GM21737 (cell line): ENCODE results near the gene ENTPD6.

Source experiments
- ATAC-seq: cut with Tn5 transposase; IDR thresholded peaks from one replicate; pipeline ENCODE4 v1.9.1; 2021; ENCODE audit warnings: mild to moderate bottlenecking, moderate library complexity; ENCODE audit not compliant: unreplicated experiment

The ENTPD6 gene

GRCh38 chr20:25207149-25207959 lies 11.8 kb downstream of the ENTPD6 start:
- no peak for ATAC-seq

GRCh38 chr20:25207960-25208534 lies 12.5 kb downstream of the ENTPD6 start:
- ATAC-seq: no peak

GRCh38 chr20:25209400-25209799 lies 13.9 kb downstream of the ENTPD6 start:
- ATAC-seq: no peak

- ATAC-seq: no peak
Measured at GRCh38 chr20:25209911-25210310, 14.4 kb downstream of the ENTPD6 start.

GRCh38 chr20:25211273-25211672 lies 15.8 kb downstream of the ENTPD6 start:
- no peak for ATAC-seq

GRCh38 chr20:25212242-25212641 lies 16.7 kb downstream of the ENTPD6 start:
- ATAC-seq: no peak

GRCh38 chr20:25213566-25214425 lies 18.3 kb downstream of the ENTPD6 start:
- no peak for ATAC-seq

- no peak for ATAC-seq
Measured at GRCh38 chr20:25214426-25214790, 18.9 kb downstream of the ENTPD6 start.

GRCh38 chr20:25214819-25215218 lies 19.3 kb downstream of the ENTPD6 start:
- no peak for ATAC-seq

GRCh38 chr20:25215521-25215920 lies 20.0 kb downstream of the ENTPD6 start:
- ATAC-seq: no peak

GRCh38 chr20:25216199-25216945 lies 20.9 kb downstream of the ENTPD6 start:
- ATAC-seq: no peak

- ATAC-seq: no peak
Measured at GRCh38 chr20:25217161-25218108, 21.9 kb downstream of the ENTPD6 start.

- ATAC-seq: no peak
Measured at GRCh38 chr20:25218109-25218486, 22.6 kb downstream of the ENTPD6 start.

GRCh38 chr20:25218492-25218891 lies 23.0 kb downstream of the ENTPD6 start:
- ATAC-seq: no peak

GRCh38 chr20:25219365-25219764 lies 23.9 kb downstream of the ENTPD6 start:
- ATAC-seq: no peak

GRCh38 chr20:25220021-25220730 lies 24.7 kb downstream of the ENTPD6 start:
- no peak for ATAC-seq

- no peak for ATAC-seq
Measured at GRCh38 chr20:25220810-25221591, 25.5 kb downstream of the ENTPD6 start.
